ENCODE results near the gene EXO1. TPM values are rescaled to one million over a fixed set of nuclear protein-coding genes. Genes with fewer than 3 reads are reported as not detected.

Gene EXO1
- total and polyA plus RNA-seq, 8 donors = 4.0 to 16.2 (median 11.0) TPM

GRCh38 chr1:241857131-241857530 lies 9.1 kb downstream of the EXO1 start:
- H3K27me3 ChIP-seq = no peaks in the 10 kb centered on the region
- ATAC-seq = no peak
- intact Hi-C loops (cut with DNase I) = no loop called here

GRCh38 chr1:241860922-241861321 lies 12.9 kb downstream of the EXO1 start:
- TF ChIP-seq CTCF (IDR thresholded peaks at IDR 0.05) = no peak
- no peak for DNase-seq
- H3K4me3 ChIP-seq = no peak overlapping the region
- no peaks in the 10 kb centered on the region for H3K27me3 ChIP-seq
- no peak for ATAC-seq
- H3K4me1 ChIP-seq = no peaks in the 10 kb centered on the region
- H3K9me3 ChIP-seq = no peaks in the 10 kb centered on the region
- intact Hi-C loops (cut with DNase I) = no loop called here
- H3K27ac ChIP-seq = no peak overlapping the region
- no peaks in the 10 kb centered on the region for H3K36me3 ChIP-seq

More at GRCh38 chr1:241857131-241857530, 9.1 kb downstream of the EXO1 start:
- Histone ChIP-seq H3K4me3 (no peak overlapping the region), H3K9me3 (no peaks in the 10 kb centered on the region), H3K36me3 (no peaks in the 10 kb centered on the region), H3K27ac (no peak overlapping the region), H3K4me1 (no peaks in the 10 kb centered on the region)
- no peak for TF ChIP-seq CTCF (IDR thresholded peaks at IDR 0.05)
- DNase-seq = no peak

- Histone ChIP-seq H3K4me3 (no peak overlapping the region), H3K27me3 (no peaks in the 10 kb centered on the region), H3K36me3 (no peaks in the 10 kb centered on the region), H3K9me3 (no peaks in the 10 kb centered on the region), H3K4me1 (no peaks in the 10 kb centered on the region), H3K27ac (no peak overlapping the region)
- intact Hi-C loops (cut with DNase I) = no loop called here
- ATAC-seq (no peak), DNase-seq (no peak)
- no peak for TF ChIP-seq CTCF (IDR thresholded peaks at IDR 0.05)
These were observed 21.0 kb downstream of the EXO1 start for GRCh38 chr1:241869022-241869421.

GRCh38 chr1:241870336-241870735 lies 22.3 kb downstream of the EXO1 start:
- ATAC-seq (no peak), DNase-seq (no peak)
- intact Hi-C loops (cut with DNase I) = no loop called here
- TF ChIP-seq CTCF (IDR thresholded peaks at IDR 0.05) = no peak
- Histone ChIP-seq H3K27me3 (no peaks in the 10 kb centered on the region), H3K27ac (no peak overlapping the region), H3K36me3 (no peaks in the 10 kb centered on the region), H3K9me3 (no peaks in the 10 kb centered on the region), H3K4me3 (no peak overlapping the region), H3K4me1 (no peaks in the 10 kb centered on the region)

GRCh38 chr1:241870746-241871430 lies 22.9 kb downstream of the EXO1 start:
- no peaks in the 10 kb centered on the region for H3K36me3 ChIP-seq
- intact Hi-C loops (cut with DNase I) = no loop called here
- no peak for TF ChIP-seq CTCF (IDR thresholded peaks at IDR 0.05)
- ATAC-seq = no peak
- H3K27me3 ChIP-seq = no peaks in the 10 kb centered on the region
- DNase-seq = no peak
- no peaks in the 10 kb centered on the region for H3K4me1 ChIP-seq
- no peak overlapping the region for H3K27ac ChIP-seq
- H3K9me3 ChIP-seq = no peaks in the 10 kb centered on the region
- no peak overlapping the region for H3K4me3 ChIP-seq
